HEK293 (cell line): ENCODE measurements around the gene CMYA5.

Experiments used
- EGR2 ChIP-seq: fragments of 450-650 bp; formaldehyde crosslinking; IDR thresholded peaks from 2 replicates; pipeline ENCODE4 v1.5.1; 2016; ENCODE audit warnings: low read depth, missing biosample characterization, missing genetic modification characterization
- ZNF510 ChIP-seq: fragments of 450-650 bp; formaldehyde crosslinking; IDR thresholded peaks from 2 replicates; pipeline ENCODE4 v1.5.1; 2018; ENCODE audit warnings: mild to moderate bottlenecking, missing genetic modification characterization, missing biosample characterization; ENCODE audit not compliant: insufficient replicate concordance
- ZSCAN18 ChIP-seq: fragments of 450-650 bp; formaldehyde crosslinking; IDR thresholded peaks from 2 replicates; pipeline ENCODE4 v1.5.1; 2016; ENCODE audit warnings: missing biosample characterization, missing genetic modification characterization

- TF ChIP-seq EGR2 (tag by site-specific recombination), result no peak
- no peak for TF ChIP-seq ZSCAN18
- TF ChIP-seq ZNF510 (tag by site-specific recombination), result no peak
Observed at GRCh38 chr5:79713727-79714126, 24.1 kb downstream of the CMYA5 start.
